Mucosa of descending colon (tissue), 3 donors: ENCODE data around the gene TUBD1. TPM values are rescaled to one million over a fixed set of nuclear protein-coding genes. Genes with fewer than 3 reads are reported as not detected.
"Not testable (repeated sequence)": the region's sequence is repeated elsewhere in the genome, so short reads cannot be mapped to it uniquely, and the experiment has no call there.

ENCODE experiments used
- ATAC-seq: fragments of 200-7000 bp; cut with Tn5 transposase; one replicate; pipeline ENCODE4 v1.9.1; 2020; ENCODE audit warnings: mild to moderate bottlenecking, moderate library complexity
- DNase-seq, 3 donors: peaks; one replicate each; pipeline ENCODE4 v3.0.0-alpha.2; 2020
- H3K36me3 ChIP-seq: fragments of 200-600 bp; one replicate; pipeline ENCODE4 v1.8.0; 2021; ENCODE audit warnings: low read depth, mild to moderate bottlenecking
- H3K4me1 ChIP-seq: fragments of 200-600 bp; one replicate; pipeline ENCODE4 v1.8.0; 2021; ENCODE audit warnings: low read depth, mild to moderate bottlenecking
- H3K4me3 ChIP-seq: fragments of 200-600 bp; one replicate; pipeline ENCODE4 v1.8.0; 2021; ENCODE audit warnings: mild to moderate bottlenecking
- H3K9me3 ChIP-seq: fragments of 200-600 bp; one replicate; pipeline ENCODE4 v1.8.0; 2021; ENCODE audit warnings: mild to moderate bottlenecking
- intact Hi-C, 2 donors: fragments of 100-400 bp; cut with DNase I in 1 of 2; cut with micrococcal nuclease in 1 of 2; formaldehyde crosslinking; loops; one replicate each; pipeline versions ENCODE4 v1.11.0 to v1.11.1; 2022; cut with DNase I, micrococcal nuclease
- total RNA-seq, 3 donors: library from RNA; stranded (reverse); fragmentation: NEBNext Ultra II Directional in 2 of 3; extraction: Animal tissue kit (Norgen Biotek cat#: 25700) in 2 of 3; gene quantifications; one replicate each; pipeline versions ENCODE4 v1.2.1 to v1.2.4, GENCODE V29; 2021 to 2023
- TF ChIP-seq, protein P1 (sequence below): fragments of 200-600 bp; IDR thresholded peaks from one replicate; pipeline ENCODE4 v1.8.0; 2022; ENCODE audit warnings: antibody characterized with exemption, mild to moderate bottlenecking
- donor health status: DM: no; HTN: no; CAD: no; lungs with moderate emphysema.
- donor health status: DM: no; HTN: no; CAD: no.
- donor health status: DM: no; HTN: yes; CAD: no.

Gene TUBD1
- total RNA-seq, 3 donors from 2014 or later = 6.1 to 11.4 (median 6.2) TPM

DNA sequence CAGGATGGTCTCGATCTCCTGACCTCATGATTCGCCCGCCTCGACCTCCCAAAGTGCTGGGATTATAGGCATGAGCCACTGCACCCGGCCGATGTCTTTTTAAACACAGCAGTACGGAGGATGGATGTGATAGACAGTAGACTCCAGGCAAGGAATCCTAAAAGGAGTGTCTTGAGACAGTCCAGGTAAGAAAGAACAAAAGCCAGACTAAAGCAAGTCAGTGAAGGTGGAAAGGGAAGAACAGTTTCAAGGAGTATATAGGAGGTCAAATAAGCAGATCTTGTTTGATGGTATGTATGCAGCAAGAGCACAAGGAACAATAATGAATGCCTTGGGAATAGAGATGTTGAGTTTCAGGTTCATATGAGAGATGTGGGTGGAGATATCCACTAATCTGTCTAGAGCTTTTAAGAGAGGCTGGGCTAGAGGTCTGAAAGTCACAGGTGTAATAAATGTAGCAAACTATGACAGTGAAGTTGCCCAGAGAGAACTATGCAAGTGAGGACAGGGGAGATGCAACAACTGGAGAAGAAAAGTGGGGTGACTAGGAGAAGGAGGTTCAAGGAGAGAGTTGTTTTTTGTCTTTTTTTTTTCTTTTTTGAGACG, 4.5 kb downstream of the TUBD1 start:
- ATAC-seq = no peak
- intact Hi-C loops = no loop called here
- no peak overlapping the region for H3K4me3 ChIP-seq
- DNase-seq = no peak
- no peaks in the 10 kb centered on the region for H3K9me3 ChIP-seq
- peaks cover 6% of the 10 kb centered on the region for H3K36me3 ChIP-seq
- H3K4me1 ChIP-seq = peaks cover 11% of the 10 kb centered on the region
- TF ChIP-seq, protein P1, sequence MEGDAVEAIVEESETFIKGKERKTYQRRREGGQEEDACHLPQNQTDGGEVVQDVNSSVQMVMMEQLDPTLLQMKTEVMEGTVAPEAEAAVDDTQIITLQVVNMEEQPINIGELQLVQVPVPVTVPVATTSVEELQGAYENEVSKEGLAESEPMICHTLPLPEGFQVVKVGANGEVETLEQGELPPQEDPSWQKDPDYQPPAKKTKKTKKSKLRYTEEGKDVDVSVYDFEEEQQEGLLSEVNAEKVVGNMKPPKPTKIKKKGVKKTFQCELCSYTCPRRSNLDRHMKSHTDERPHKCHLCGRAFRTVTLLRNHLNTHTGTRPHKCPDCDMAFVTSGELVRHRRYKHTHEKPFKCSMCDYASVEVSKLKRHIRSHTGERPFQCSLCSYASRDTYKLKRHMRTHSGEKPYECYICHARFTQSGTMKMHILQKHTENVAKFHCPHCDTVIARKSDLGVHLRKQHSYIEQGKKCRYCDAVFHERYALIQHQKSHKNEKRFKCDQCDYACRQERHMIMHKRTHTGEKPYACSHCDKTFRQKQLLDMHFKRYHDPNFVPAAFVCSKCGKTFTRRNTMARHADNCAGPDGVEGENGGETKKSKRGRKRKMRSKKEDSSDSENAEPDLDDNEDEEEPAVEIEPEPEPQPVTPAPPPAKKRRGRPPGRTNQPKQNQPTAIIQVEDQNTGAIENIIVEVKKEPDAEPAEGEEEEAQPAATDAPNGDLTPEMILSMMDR = no peak

- H3K36me3 ChIP-seq = peaks cover 11% of the 10 kb centered on the region
These were observed 7.9 kb downstream of the TUBD1 start for GRCh38 chr17:59884861-59885260.

DNA sequence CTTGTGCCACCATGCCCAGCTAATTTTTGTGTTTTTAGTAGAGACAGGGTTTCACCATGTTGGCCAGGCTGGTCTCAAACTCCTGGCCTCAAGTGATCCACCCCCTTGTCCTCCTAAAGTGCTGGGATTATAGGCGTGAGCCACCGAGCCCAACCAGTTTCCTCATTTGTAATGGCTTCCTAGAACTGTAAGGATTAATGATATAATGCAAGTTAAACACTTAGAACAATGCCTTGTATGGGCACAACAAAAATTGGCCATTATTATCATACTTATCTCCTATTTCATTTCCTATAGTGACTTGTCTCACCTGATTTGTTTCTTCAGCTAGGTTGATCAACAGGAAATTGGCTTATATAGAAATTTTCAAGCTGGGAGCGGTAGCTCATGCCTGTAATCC, 14.1 kb downstream of the TUBD1 start:
- TF ChIP-seq, protein P1 = no peak
- ATAC-seq = no peak
- H3K36me3 ChIP-seq = peaks cover 5% of the 10 kb centered on the region

More at GRCh38 chr17:59884861-59885260, 7.9 kb downstream of the TUBD1 start:
- ATAC-seq = no peak
- TF ChIP-seq, protein P1 = no peak
- Histone ChIP-seq H3K4me3 (no peak overlapping the region), H3K9me3 (no peaks in the 10 kb centered on the region), H3K4me1 (no peaks in the 10 kb centered on the region)
- intact Hi-C loops = no loop called here
- DNase-seq = no peak

GRCh38 chr17:59877965-59878364, 14.8 kb downstream of the TUBD1 start:
- Histone ChIP-seq H3K36me3 (peaks cover 5% of the 10 kb centered on the region), H3K4me3 (no peak overlapping the region), H3K4me1 (no peaks in the 10 kb centered on the region), H3K9me3 (no peaks in the 10 kb centered on the region)
- intact Hi-C loops = no loop called here
- no peak for ATAC-seq
- no peak for DNase-seq
- TF ChIP-seq, protein P1 = no peak

More for the DNA sequence above, 14.1 kb downstream of the TUBD1 start:
- intact Hi-C loops = no loop called here
- no peak overlapping the region for H3K4me3 ChIP-seq
- no peaks in the 10 kb centered on the region for H3K4me1 ChIP-seq
- no peak for DNase-seq
- no peaks in the 10 kb centered on the region for H3K9me3 ChIP-seq

- DNase-seq (no peak), ATAC-seq (no peak)
- Histone ChIP-seq H3K4me1 (no peaks in the 10 kb centered on the region), H3K4me3 (no peak overlapping the region), H3K36me3 (no peaks in the 10 kb centered on the region), H3K9me3 (no peaks in the 10 kb centered on the region)
- intact Hi-C loops = no loop called here
- TF ChIP-seq, protein P1 = no peak
These were observed 16.6 kb downstream of the TUBD1 start for GRCh38 chr17:59876107-59876506.

- DNase-seq (no peak), ATAC-seq (no peak)
- Histone ChIP-seq H3K36me3 (no peaks in the 10 kb centered on the region), H3K9me3 (no peaks in the 10 kb centered on the region), H3K4me3 (no peak overlapping the region), H3K4me1 (no peaks in the 10 kb centered on the region)
- intact Hi-C loops = no loop called here
- TF ChIP-seq, protein P1 = no peak
These were observed 18.4 kb downstream of the TUBD1 start for GRCh38 chr17:59874376-59874775.

GRCh38 chr17:59873414-59873813, 19.3 kb downstream of the TUBD1 start:
- not testable (repeated sequence) for ATAC-seq

More at GRCh38 chr17:59873414-59873813, 19.3 kb downstream of the TUBD1 start:
- H3K4me3 ChIP-seq, H3K4me1 ChIP-seq, intact Hi-C loops, DNase-seq, H3K36me3 ChIP-seq, H3K9me3 ChIP-seq: not testable (repeated sequence)
